Testis (tissue), 2 donors: Measurements from ENCODE around the gene SLC25A3.

Experiments used
- CTCF ChIP-seq, 3 experiments: fragments of 450-650 bp in 2 of 3; fragments of 200-600 bp in 1 of 3; sonication (generic) in 1 of 3; IDR thresholded peaks; one replicate each; pipeline ENCODE4 v1.5.1; 2016 to 2019; ENCODE audit warnings: antibody characterized with exemption in 3 of 3, mild to moderate bottlenecking in 2 of 3, moderate library complexity in 1 of 3
- POLR2A ChIP-seq: fragments of 450-650 bp; IDR thresholded peaks from one replicate; pipeline ENCODE4 v1.6.1; 2017; ENCODE audit warnings: antibody characterized with exemption, mild to moderate bottlenecking, moderate library complexity

- no peak for TF ChIP-seq POLR2A
- TF ChIP-seq CTCF (IDR thresholded peaks at IDR 0.05): no peak
These were observed 612 bp upstream of the SLC25A3 start for GRCh38 chr12:98592825-98593322.
